Lung (tissue), 16 donors: Measurements from ENCODE around the gene NSUN6. TPM values are rescaled to one million over a fixed set of nuclear protein-coding genes. Genes with fewer than 3 reads are reported as not detected.
A peak's percentile ranks its signal among the peaks of the same experiment; 100 is the strongest.

Experiments used
- ATAC-seq: fragments of 200-7000 bp; cut with Tn5 transposase; one replicate; pipeline ENCODE4 v1.9.1; 2020; ENCODE audit warnings: moderate number of reproducible peaks; ENCODE audit not compliant: insufficient read depth, low FRiP score
- DNase-seq, 3 donors: peaks; one replicate each; pipeline ENCODE4 v3.0.0-alpha.2; 2013 to 2017
- H3K27ac ChIP-seq, 2 donors: one replicate each; pipeline ENCODE4 v1.5.1; 2013; ENCODE audit warnings: mild to moderate bottlenecking in 2 of 2, moderate library complexity in 2 of 2, control low read depth in 1 of 2, inconsistent platforms in 1 of 2, low read depth in 1 of 2, low read length in 1 of 2
- H3K27me3 ChIP-seq, 3 donors: one replicate each; pipeline ENCODE4 v1.5.1; 2013; ENCODE audit warnings: low read length in 2 of 3; ENCODE audit not compliant: control insufficient read depth in 3 of 3, insufficient read depth in 3 of 3
- H3K36me3 ChIP-seq, 4 donors: one replicate each; pipeline ENCODE4 v1.5.1; 2013; ENCODE audit warnings: low read length in 4 of 4, mild to moderate bottlenecking in 1 of 4, moderate library complexity in 1 of 4; ENCODE audit not compliant: control insufficient read depth in 4 of 4, insufficient read depth in 4 of 4
- H3K4me1 ChIP-seq, 5 donors: one replicate each; pipeline ENCODE4 v1.5.1; 2013; ENCODE audit warnings: low read length in 5 of 5, mild to moderate bottlenecking in 2 of 5, moderate library complexity in 1 of 5; ENCODE audit not compliant: control insufficient read depth in 5 of 5, insufficient read depth in 5 of 5
- H3K4me3 ChIP-seq: one replicate; pipeline ENCODE4 v1.5.1; 2013; ENCODE audit warnings: mild to moderate bottlenecking, control low read depth, moderate library complexity
- H3K9ac ChIP-seq, 2 donors: one replicate each; pipeline ENCODE4 v1.5.1; 2013; ENCODE audit warnings: low read length in 2 of 2, control low read depth in 1 of 2; ENCODE audit not compliant: insufficient read depth in 1 of 2
- H3K9me3 ChIP-seq, 4 donors: one replicate each; pipeline ENCODE4 v1.5.1; 2013; ENCODE audit warnings: low read length in 3 of 4, mild to moderate bottlenecking in 1 of 4, moderate library complexity in 1 of 4; ENCODE audit not compliant: control insufficient read depth in 4 of 4, insufficient read depth in 3 of 4
- CTCF ChIP-seq: IDR thresholded peaks from 2 replicates; pipeline ENCODE4 v1.5.1; 2012; ENCODE audit warnings: mild to moderate bottlenecking; ENCODE audit errors: control extremely low read depth, extremely low read depth
- WGBS, 2 donors: extraction: QIAGEN DNeasy Blood & Tissue Kit; methylation state at CpG; one replicate each; pipeline ENCODE4 v1.1.7; 2013; 5-methylcytosine and 5-hydroxymethylcytosine counted together
- long read RNA-seq, 5 donors: transcript quantifications; one replicate each; lab custom pipeline, GENCODE V29; 2026
- polyA plus RNA-seq, 2 donors: library from polyadenylated mRNA; stranded (reverse); fragments of 200-250 nt; gene quantifications; one replicate each; pipeline ENCODE4 v1.2.1, GENCODE V29; 2013
- total RNA-seq, 2 donors: library from RNA; depleted of rRNA in 1 of 2; stranded (reverse); fragments of >200 nt in 1 of 2; gene quantifications; one replicate each; pipeline ENCODE4 v1.2.1, GENCODE V29; 2014 to 2021
- donor health status: control.
- donor health status: control.
- donor health status: Bipolar disorder and iron deficiency.
- donor health status: healthy.
- donor health status: DM: yes; HTN: yes; CAD: no.

NSUN6 gene
- total RNA-seq = 10 to 100 TPM in 1 of 2 donors, 1 to 10 TPM in 1; 8.2 to 30.5 TPM
- 1 to 10 TPM; 4.0 to 4.8 TPM for polyA plus RNA-seq
- long read RNA-seq, donor 1, partial matches to known transcripts = 0 of 4 reads
- long read RNA-seq, donor 1, other reads (novel, unspliced or antisense) = 0 of 4 reads
- long read RNA-seq, donor 2, partial matches to known transcripts = 0 of 6 reads
- long read RNA-seq, donor 2, other reads (novel, unspliced or antisense) = 5 of 6 reads
- long read RNA-seq, donor 3, partial matches to known transcripts = 5 of 6 reads
- long read RNA-seq, donor 3, other reads (novel, unspliced or antisense) = 0 of 6 reads
- long read RNA-seq, donor 4 = 0 reads
- long read RNA-seq, donor 5, partial matches to known transcripts = 5 of 20 reads
- long read RNA-seq, donor 5, other reads (novel, unspliced or antisense) = 13 of 20 reads

GRCh38 chr10:18651324-18652007 lies at the start of gene NSUN6:
Gene NSUN6, minus strand, starts transcription at chr10:18651587. Its CDS starts 384 bp downstream, at chr10:18651203.
- ATAC-seq (peak; percentile 98), DNase-seq (peak; percentile 95 to 97 (median 95))
- Histone ChIP-seq H3K36me3 (no peaks in the 10 kb centered on the region), H3K4me3 (peak within 1 kb of the TSS; percentile 64), H3K9ac (peak within 1 kb of the TSS; percentile 82 to 91), H3K9me3 (no peaks in the 10 kb centered on the region), H3K4me1 (peaks cover 0 to 18% (median 4%) of the 10 kb centered on the region in 5 donors), H3K27ac (peak within 1 kb of the TSS; percentile 88 to 90), H3K27me3 (no peaks in the 10 kb centered on the region)
- TF ChIP-seq CTCF = no peak
- 0 to 1% methylated on average over 39 of the region's 39 CpGs for WGBS, 2 donors

- Histone ChIP-seq H3K9me3 (no peaks in the 10 kb centered on the region), H3K27ac (no peak overlapping the region), H3K36me3 (no peaks in the 10 kb centered on the region), H3K4me3 (no peak overlapping the region), H3K27me3 (no peaks in the 10 kb centered on the region), H3K9ac (no peak overlapping the region), H3K4me1 (peaks cover 0 to 3% (median 0%) of the 10 kb centered on the region in 5 donors)
- ATAC-seq (no peak), DNase-seq (peak in 2 of 3 donors; percentile 16 to 35)
- 41 to 49% methylated on average over 6 of the region's 6 CpGs for WGBS, 2 donors
- TF ChIP-seq CTCF = no peak
Observed at GRCh38 chr10:18699849-18700840, 48.8 kb upstream of the NSUN6 start.

GRCh38 chr10:18690541-18690940 lies 39.2 kb upstream of the NSUN6 start:
- no peak overlapping the region for H3K4me3 ChIP-seq
- no peaks in the 10 kb centered on the region for H3K27me3 ChIP-seq
- no peak overlapping the region for H3K27ac ChIP-seq
- no peak for DNase-seq
- no peak for TF ChIP-seq CTCF
- H3K36me3 ChIP-seq = no peaks in the 10 kb centered on the region
- H3K4me1 ChIP-seq = no peaks in the 10 kb centered on the region
- no peak for ATAC-seq
- no peaks in the 10 kb centered on the region for H3K9me3 ChIP-seq
- 91 to 92% methylated on average over 6 of the region's 6 CpGs for WGBS, 2 donors
- H3K9ac ChIP-seq = no peak overlapping the region
